Thymus (tissue), 11 donors: ENCODE measurements around the gene FAM219A. TPM values are rescaled to one million over a fixed set of nuclear protein-coding genes. Genes with fewer than 3 reads are reported as not detected.

Experiments
- DNase-seq, 9 donors: peaks; one replicate each; pipeline ENCODE4 v3.0.0-alpha.2; 2013; ENCODE audit warnings: low spot score in 9 of 9, low read depth in 6 of 9, missing footprints in 1 of 9
- H3K27ac ChIP-seq, 2 donors: one replicate each; pipeline ENCODE4 v1.5.1; 2013; ENCODE audit warnings: control low read depth in 1 of 2, low read depth in 1 of 2, low read length in 1 of 2, mild to moderate bottlenecking in 1 of 2, moderate library complexity in 1 of 2
- H3K27me3 ChIP-seq, 2 donors: one replicate each; pipeline ENCODE4 v1.5.1; 2013; ENCODE audit warnings: low read length in 1 of 2; ENCODE audit not compliant: control insufficient read depth in 2 of 2, insufficient read depth in 1 of 2
- H3K36me3 ChIP-seq, 2 donors: one replicate each; pipeline ENCODE4 v1.5.1; 2013; ENCODE audit warnings: low read length in 1 of 2, mild to moderate bottlenecking in 1 of 2, moderate library complexity in 1 of 2; ENCODE audit not compliant: control insufficient read depth in 2 of 2, insufficient read depth in 2 of 2
- H3K4me1 ChIP-seq, 2 donors: one replicate each; pipeline ENCODE4 v1.5.1; 2013; ENCODE audit warnings: low read length in 2 of 2; ENCODE audit not compliant: control insufficient read depth in 2 of 2, insufficient read depth in 2 of 2
- H3K4me3 ChIP-seq, 2 donors: one replicate each; pipeline ENCODE4 v1.5.1; 2013; ENCODE audit warnings: low read length in 2 of 2, control low read depth in 1 of 2, mild to moderate bottlenecking in 1 of 2
- H3K9me3 ChIP-seq, 2 donors: one replicate each; pipeline ENCODE4 v1.5.1; 2013; ENCODE audit warnings: low read length in 1 of 2, mild to moderate bottlenecking in 1 of 2; ENCODE audit not compliant: control insufficient read depth in 2 of 2, insufficient read depth in 1 of 2
- WGBS: extraction: QIAGEN DNeasy Blood & Tissue Kit; methylation state at CpG from one replicate; pipeline ENCODE4 v1.1.7; 2013; 5-methylcytosine and 5-hydroxymethylcytosine counted together
- polyA plus RNA-seq: library from polyadenylated mRNA; stranded (reverse); fragments of 200-250 nt; gene quantifications from one replicate; pipeline ENCODE4 v1.2.3, GENCODE V29; 2013
- total RNA-seq: library from RNA; stranded (reverse); fragments of 120-200 nt; gene quantifications from one replicate; pipeline ENCODE4 v1.2.4, GENCODE V29; 2013
- donor health status: healthy.

Gene FAM219A
- total and polyA plus RNA-seq, 2 donors = 3.1 to 9.7 TPM

DNA sequence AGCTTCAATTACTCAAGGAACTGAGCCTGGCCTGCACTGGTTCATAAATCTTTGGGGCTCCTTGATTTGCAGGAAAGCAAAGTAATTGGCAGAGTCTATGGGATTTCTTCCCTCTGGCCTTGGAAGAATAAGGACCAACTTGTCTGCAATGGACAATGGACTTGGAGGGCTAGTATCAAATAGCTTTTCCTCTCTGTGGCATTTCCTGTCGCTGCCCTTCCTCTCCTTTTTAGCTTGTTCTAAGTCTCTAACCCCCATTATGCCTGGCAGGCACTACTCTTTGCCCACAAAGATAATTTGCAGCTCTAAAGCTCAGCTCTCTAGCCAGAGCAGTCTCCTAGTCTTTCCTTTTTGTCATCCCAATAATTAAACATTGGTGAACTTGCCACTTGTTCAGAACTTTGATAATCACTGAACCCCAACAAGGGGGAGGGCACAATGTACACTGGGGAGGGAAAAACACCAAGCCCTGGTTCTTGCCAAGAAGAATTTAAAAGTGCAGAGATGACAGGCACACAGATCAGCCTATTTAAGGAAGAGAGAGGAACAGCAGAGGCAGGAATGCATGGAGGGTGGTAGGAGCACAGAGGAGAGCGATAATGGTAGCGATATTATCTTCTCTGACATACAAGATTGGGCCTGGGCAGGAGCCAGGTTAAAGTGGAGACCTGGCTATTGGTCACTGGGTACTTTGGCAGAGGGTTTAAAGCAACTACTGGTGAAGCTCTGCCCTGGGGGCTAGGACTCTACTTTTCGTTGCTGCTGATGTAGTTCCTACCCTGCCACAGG, 38.5 kb downstream of the FAM219A start:
- Histone ChIP-seq H3K27ac (no peak overlapping the region), H3K27me3 (no peaks in the 10 kb centered on the region), H3K9me3 (peaks cover 0 to 1% of the 10 kb centered on the region in 2 donors), H3K4me3 (no peak overlapping the region), H3K4me1 (no peaks in the 10 kb centered on the region), H3K36me3 (no peaks in the 10 kb centered on the region)
- no peak for DNase-seq
- WGBS = 78% methylated on average over 4 of the region's 4 CpGs

DNA sequence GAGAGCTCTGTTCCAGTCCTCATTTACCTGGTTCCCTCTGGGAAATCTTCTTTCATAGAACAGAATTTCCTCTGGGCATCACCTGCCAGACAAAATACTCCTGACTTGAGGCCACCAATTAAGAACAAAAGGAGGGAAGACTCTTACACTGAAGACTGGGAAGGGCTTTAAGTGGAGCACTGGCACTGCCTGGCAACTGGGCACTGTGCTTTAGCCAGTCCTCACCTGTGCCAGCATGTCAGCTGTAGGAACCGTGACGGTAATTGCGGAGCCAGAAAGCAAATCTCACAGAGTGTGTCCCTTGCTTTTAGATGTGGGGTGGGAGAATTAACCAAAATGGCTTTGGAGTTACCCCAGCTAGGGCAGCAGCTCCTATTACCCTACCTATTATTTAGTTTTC, 40.6 kb downstream of the FAM219A start:
- WGBS = over 99% methylated on average over 3 of the region's 3 CpGs
- peaks cover 0 to 1% of the 10 kb centered on the region in 2 donors for H3K9me3 ChIP-seq
- no peak for DNase-seq

DNA sequence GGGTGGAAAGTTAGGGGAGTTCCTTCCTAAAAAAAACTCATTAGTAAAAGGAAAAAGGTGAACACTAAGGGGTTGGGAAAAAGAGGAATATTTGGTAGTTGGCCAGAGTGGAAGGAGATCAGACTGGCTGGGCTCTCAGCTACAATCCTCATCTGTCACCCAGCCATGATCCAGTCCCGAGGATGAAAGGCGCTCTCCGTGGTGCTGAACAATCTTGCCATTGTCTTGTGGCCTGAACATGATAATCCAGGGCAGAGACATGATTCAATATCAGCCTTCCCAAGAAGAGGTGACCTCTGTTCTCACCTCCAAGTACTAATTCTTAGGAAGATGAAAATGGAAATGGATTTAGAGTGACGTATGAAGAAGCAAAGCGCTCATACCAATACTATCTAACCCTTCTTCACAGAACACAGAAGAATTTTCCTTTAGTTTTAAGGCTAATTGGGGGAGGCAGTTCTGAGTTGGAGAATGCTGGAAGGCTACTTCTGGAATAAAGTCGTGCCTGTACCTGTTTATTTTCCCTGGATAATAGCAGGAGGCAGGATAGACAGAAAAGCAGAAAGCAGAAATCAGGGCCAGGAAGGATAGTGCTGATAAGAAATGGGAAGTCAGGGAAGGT, 45.0 kb downstream of the FAM219A start:
- Histone ChIP-seq H3K27me3 (no peaks in the 10 kb centered on the region), H3K27ac (no peak overlapping the region), H3K36me3 (no peaks in the 10 kb centered on the region), H3K4me1 (no peaks in the 10 kb centered on the region), H3K9me3 (no peaks in the 10 kb centered on the region), H3K4me3 (no peak overlapping the region)
- DNase-seq = peak in 8 of 9 donors; percentile 24 to 79 (median 54)
- WGBS = 24% methylated on average over 6 of the region's 6 CpGs

More for the DNA sequence above, 40.6 kb downstream of the FAM219A start:
- H3K27ac ChIP-seq = no peak overlapping the region
- H3K36me3 ChIP-seq = no peaks in the 10 kb centered on the region
- no peaks in the 10 kb centered on the region for H3K27me3 ChIP-seq
- H3K4me3 ChIP-seq = no peak overlapping the region
- no peaks in the 10 kb centered on the region for H3K4me1 ChIP-seq

DNA sequence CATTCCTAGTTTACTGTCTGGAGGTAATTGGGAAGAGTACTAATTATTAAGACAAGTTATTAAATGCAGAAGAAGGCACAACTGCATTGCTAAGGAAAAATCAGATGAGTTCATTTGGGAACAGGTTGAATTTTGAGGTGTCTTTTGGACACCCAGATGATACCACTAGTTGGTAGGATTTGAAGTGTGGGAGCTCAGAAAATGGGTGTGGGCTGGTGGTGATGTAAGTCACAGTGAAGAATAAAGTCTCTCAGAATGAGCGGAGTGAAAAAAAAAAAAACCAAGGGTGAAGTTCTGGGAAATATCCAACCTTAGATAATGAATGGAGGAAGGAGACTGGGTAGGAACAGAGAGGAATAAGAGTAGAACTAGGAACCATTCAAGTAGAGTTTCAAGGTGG, 46.0 kb downstream of the FAM219A start:
- no peaks in the 10 kb centered on the region for H3K27me3 ChIP-seq
- H3K9me3 ChIP-seq = no peaks in the 10 kb centered on the region
- H3K4me3 ChIP-seq = no peak overlapping the region
- no peaks in the 10 kb centered on the region for H3K36me3 ChIP-seq
- no peak for DNase-seq
- no peak overlapping the region for H3K27ac ChIP-seq
- 44% methylated on average over 1 of the region's 1 CpG for WGBS
- H3K4me1 ChIP-seq = no peaks in the 10 kb centered on the region

DNA sequence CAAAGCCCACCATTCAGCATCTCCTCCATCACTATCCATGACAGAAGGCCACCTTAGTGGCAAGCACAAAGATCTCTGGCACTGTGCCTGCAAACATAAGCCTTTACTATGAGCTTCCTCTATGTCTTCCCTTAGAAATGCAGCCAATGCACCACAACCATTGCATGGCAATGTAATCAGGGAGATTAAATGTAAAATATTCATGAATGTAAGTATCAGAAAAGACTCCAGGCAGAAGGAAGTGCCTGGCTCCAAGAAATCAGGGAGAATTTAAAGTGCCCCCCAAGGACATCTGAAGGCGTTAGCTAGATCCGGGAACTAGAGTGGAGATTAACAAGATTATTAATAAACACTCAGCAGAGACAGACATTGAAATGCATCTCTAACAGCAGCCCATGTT, 49.2 kb downstream of the FAM219A start:
- Histone ChIP-seq H3K9me3 (no peaks in the 10 kb centered on the region), H3K4me1 (no peaks in the 10 kb centered on the region), H3K36me3 (no peaks in the 10 kb centered on the region), H3K27ac (no peak overlapping the region), H3K4me3 (no peak overlapping the region), H3K27me3 (no peaks in the 10 kb centered on the region)
- WGBS = 98% methylated on average over 2 of the region's 2 CpGs
- DNase-seq = no peak

DNA sequence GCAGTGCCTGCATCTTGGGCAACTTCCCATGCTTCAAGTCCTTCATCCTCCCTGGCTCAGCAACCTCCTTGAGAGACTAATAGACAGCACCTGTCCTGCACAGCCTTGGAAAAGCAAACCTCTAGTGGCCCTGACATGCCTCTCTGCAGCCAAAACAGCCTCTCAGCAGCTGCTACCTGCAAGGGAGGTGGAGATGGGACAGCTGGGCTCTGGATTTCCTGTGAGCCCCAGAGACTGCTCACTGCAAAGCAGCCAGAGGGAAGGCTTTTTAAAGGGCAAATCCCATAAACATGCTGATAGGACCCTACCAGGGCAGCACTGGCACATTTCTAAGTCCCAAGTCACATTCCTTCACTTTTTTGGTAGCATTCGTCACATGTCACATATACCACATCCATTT, 50.2 kb downstream of the FAM219A start:
- Histone ChIP-seq H3K27me3 (no peaks in the 10 kb centered on the region), H3K27ac (no peak overlapping the region), H3K9me3 (no peaks in the 10 kb centered on the region), H3K4me1 (no peaks in the 10 kb centered on the region), H3K4me3 (no peak overlapping the region), H3K36me3 (peaks cover 0 to 3% of the 10 kb centered on the region in 2 donors)
- WGBS = 100% methylated on average over 1 of the region's 1 CpG
- DNase-seq = no peak

DNA sequence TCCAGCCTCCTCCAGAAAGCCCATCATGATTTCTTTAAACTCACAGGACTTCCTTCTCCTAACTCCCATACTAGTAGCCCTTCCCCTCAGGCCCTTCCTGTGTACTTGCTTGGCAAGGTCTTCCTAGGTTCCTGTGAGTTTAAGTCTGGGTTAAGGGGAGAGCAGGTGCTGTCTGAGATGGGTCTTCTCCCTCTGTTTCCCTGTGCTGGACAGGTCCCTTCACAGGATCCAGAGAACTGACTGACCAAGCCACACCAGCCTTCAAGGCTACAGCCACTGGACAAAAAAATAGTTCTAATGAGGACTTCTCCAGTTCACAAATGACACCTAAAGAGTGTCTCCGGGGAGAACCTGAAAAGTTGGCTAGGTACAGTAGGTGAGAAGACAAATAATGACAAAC, 52.2 kb downstream of the FAM219A start:
- Histone ChIP-seq H3K27me3 (no peaks in the 10 kb centered on the region), H3K4me1 (no peaks in the 10 kb centered on the region)
- 98% methylated on average over 1 of the region's 1 CpG for WGBS

DNA sequence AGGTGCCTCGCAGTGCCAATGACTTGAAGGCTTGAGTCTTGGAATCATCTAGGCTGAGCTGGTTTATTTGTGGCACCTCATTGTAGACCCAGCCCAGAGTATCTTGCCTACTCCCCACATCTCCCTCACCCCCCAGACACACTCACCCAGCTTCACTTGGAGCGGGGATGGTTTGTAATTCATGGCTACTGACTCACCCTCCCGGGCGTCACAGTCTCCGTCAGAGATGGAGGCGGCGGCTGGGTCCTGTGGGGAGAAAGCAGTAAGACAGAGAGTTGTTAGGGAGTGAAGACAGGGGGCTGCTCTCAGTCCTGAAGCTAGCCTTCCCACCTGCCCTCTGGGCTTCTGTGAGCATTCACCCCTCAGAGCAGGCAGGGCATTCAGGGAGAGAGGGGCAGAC, 52.7 kb downstream of the FAM219A start:
- DNase-seq = no peak
- no peaks in the 10 kb centered on the region for H3K27me3 ChIP-seq
- no peak overlapping the region for H3K4me3 ChIP-seq
- WGBS = 96% methylated on average over 7 of the region's 7 CpGs
- H3K36me3 ChIP-seq = peaks cover 4 to 21% of the 10 kb centered on the region in 2 donors
- no peaks in the 10 kb centered on the region for H3K4me1 ChIP-seq
- H3K27ac ChIP-seq = no peak overlapping the region
- no peaks in the 10 kb centered on the region for H3K9me3 ChIP-seq

More for the DNA sequence above, 52.2 kb downstream of the FAM219A start:
- Histone ChIP-seq H3K27ac (no peak overlapping the region), H3K9me3 (no peaks in the 10 kb centered on the region), H3K36me3 (peaks cover 4 to 16% of the 10 kb centered on the region in 2 donors), H3K4me3 (no peak overlapping the region)
- DNase-seq = no peak

DNA sequence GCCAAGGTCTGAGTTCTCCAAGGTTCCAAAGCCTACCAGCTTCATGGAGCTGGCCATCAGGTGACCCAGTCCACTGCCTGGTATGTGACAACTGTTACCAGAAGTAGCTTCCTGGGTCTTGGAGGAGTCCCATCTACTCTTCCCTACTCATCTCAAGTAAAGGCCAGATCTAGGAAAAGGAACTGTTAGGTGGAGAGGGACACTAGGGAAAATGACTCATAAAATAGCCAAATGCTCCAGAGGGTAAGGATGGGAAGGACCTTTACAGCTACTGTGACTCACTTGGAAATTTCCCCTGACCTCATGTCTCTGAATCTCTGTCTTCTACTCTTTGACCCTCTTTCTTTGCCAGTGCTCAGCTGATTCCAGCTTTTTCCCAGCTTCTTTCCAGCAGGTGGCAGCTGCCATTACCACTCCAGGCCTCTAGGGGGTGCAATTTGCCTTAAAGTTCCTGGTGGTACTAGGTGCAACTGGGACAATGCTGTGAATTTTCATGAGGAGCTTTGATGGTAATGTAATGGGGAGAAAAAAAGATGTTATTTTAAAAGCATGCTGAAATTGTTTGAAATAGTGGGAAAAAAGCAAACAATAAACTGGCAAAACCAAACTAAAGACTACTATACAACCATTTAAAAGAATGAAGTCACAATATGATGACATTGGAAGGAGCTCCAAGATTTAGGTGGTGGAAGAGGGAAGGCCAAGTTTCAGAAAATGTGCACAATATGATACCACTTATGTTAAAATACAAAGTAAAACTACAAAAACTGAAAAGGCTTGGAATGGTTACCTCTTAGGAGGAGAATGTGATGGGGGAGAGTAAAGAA, 54.6 kb downstream of the FAM219A start:
- Histone ChIP-seq H3K4me1 (no peaks in the 10 kb centered on the region), H3K27ac (no peak overlapping the region), H3K36me3 (peaks cover 7 to 25% of the 10 kb centered on the region in 2 donors)

More for the DNA sequence above, 54.6 kb downstream of the FAM219A start:
- DNase-seq = peak in 5 of 9 donors; percentile 23 to 51 (median 36)
- Histone ChIP-seq H3K9me3 (no peaks in the 10 kb centered on the region), H3K27me3 (no peaks in the 10 kb centered on the region), H3K4me3 (no peak overlapping the region)
